HepG2 (cell line): ENCODE results near the gene CDYL. TPM values are rescaled to one million over a fixed set of nuclear protein-coding genes. Genes with fewer than 3 reads are reported as not detected.

Experiments
- ATAC-seq: fragments of 200-7000 bp; cut with Tn5 transposase; 3 replicates; pipeline ENCODE4 v1.9.1; 2020; ENCODE audit warnings: mild to moderate bottlenecking, moderate library complexity
- BruUV-seq: library from RNA; stranded (reverse); fragments of 400-500 nt; replicated peaks from 2 replicates; lab custom pipeline; 2021; lab: Mats Ljungman, UMichigan
- CTCF ChIA-PET: fragments of 300-600 bp; formaldehyde crosslinking; extraction: SDS; loops from one replicate; lab custom pipeline; 2021; ENCODE audit warnings: low total read pairs, inconsistent platforms, low intra/inter-chr PET ratio; lab: Yijun Ruan, JAX
- POLR2A ChIA-PET: fragments of 350-600 bp; sonication (Branson Sonifier 250); formaldehyde crosslinking; loops from one replicate; lab custom pipeline; 2020; ENCODE audit warnings: antibody characterized with exemption, inconsistent platforms; lab: Yijun Ruan, JAX
- DNase-seq: peaks from one replicate; pipeline ENCODE4 v3.0.0-alpha.2; 2015; ENCODE audit warnings: low spot score
- FAIRE-seq: peaks from 3 replicates; lab custom pipeline; 2011; peaks lifted over from hg19 to GRCh38; lab: Jason Lieb, UNC
- H2AFZ ChIP-seq: one replicate; pipeline ENCODE4 v1.6.1; 2011; ENCODE audit warnings: low read length, inconsistent platforms
- H3K27ac ChIP-seq: fragments of 300-600 bp; 3 replicates; pipeline ENCODE4 v1.8.0; 2011; ENCODE audit warnings: mixed run types, mild to moderate bottlenecking, mixed read lengths, low read length, inconsistent platforms; ENCODE audit not compliant: insufficient read depth; ENCODE audit errors: extremely low read length
- H3K27me3 ChIP-seq, 2 experiments: fragments of 200-600 bp in 1 of 2; 2 replicates in 1 of 2; 3 replicates in 1 of 2; pipeline versions ENCODE4 v1.6.0 to v1.8.0; 2011; ENCODE audit warnings: low read length in 2 of 2, mild to moderate bottlenecking in 2 of 2, moderate library complexity in 2 of 2, inconsistent platforms in 1 of 2; ENCODE audit not compliant: insufficient read depth in 2 of 2, control insufficient read depth in 1 of 2
- H3K36me3 ChIP-seq, 2 experiments: fragments of 200-600 bp in 1 of 2; replicated peaks in 1 of 2; 2 replicates in 1 of 2; 3 replicates in 1 of 2; pipeline versions ENCODE4 v1.5.1 to v1.8.0; 2011; ENCODE audit warnings: low read length in 2 of 2, inconsistent platforms in 1 of 2; ENCODE audit not compliant: insufficient read depth in 2 of 2, control insufficient read depth in 1 of 2
- H3K4me1 ChIP-seq: 2 replicates; pipeline ENCODE4 v1.5.1; 2012; ENCODE audit warnings: low read length, inconsistent platforms; ENCODE audit not compliant: insufficient read depth
- H3K4me2 ChIP-seq: 2 replicates; pipeline ENCODE4 v1.6.0; 2011; ENCODE audit warnings: low read depth, low read length, inconsistent platforms
- H3K4me3 ChIP-seq, 3 experiments: fragments of 200-600 bp in 1 of 3; sonication (generic), shearing (Covaris generic) in 1 of 3; replicated peaks in 1 of 3; 2 replicates each; pipeline ENCODE4 v1.5.1; 2011 to 2016; ENCODE audit warnings: low read length in 3 of 3, inconsistent platforms in 2 of 3, low read depth in 2 of 3, mild to moderate bottlenecking in 2 of 3, control low read depth in 1 of 3, mixed read lengths in 1 of 3; ENCODE audit not compliant: insufficient read depth in 1 of 3
- H3K79me2 ChIP-seq: one replicate; pipeline ENCODE4 v1.6.1; 2011; ENCODE audit warnings: low read length, inconsistent platforms; ENCODE audit not compliant: insufficient read depth
- H3K9ac ChIP-seq: 2 replicates; pipeline ENCODE4 v1.6.0; 2011; ENCODE audit warnings: mild to moderate bottlenecking, low read depth, low read length, inconsistent platforms; ENCODE audit not compliant: insufficient read depth
- H3K9me3 ChIP-seq: 2 replicates; pipeline ENCODE4 v1.5.1; 2012; ENCODE audit warnings: mild to moderate bottlenecking, low read length
- H4K20me1 ChIP-seq: 2 replicates; pipeline ENCODE4 v1.6.0; 2011; ENCODE audit warnings: inconsistent platforms, mild to moderate bottlenecking, low read length, moderate library complexity; ENCODE audit not compliant: insufficient read depth
- BRD4 ChIP-seq: sonication (generic); formaldehyde crosslinking; IDR thresholded peaks from 2 replicates; pipeline ENCODE4 v1.4.0; 2020; ENCODE audit warnings: missing genetic modification reagents
- CREB1 ChIP-seq, 2 experiments: fragments of 450-650 bp in 1 of 2; IDR thresholded peaks; 2 replicates each; pipeline ENCODE4 v1.6.1; 2016 to 2017; ENCODE audit warnings: control low read depth in 1 of 2, mild to moderate bottlenecking in 1 of 2, missing compliant biosample characterization in 1 of 2, missing genetic modification characterization in 1 of 2
- GMEB1 ChIP-seq: sonication (generic); formaldehyde crosslinking; IDR thresholded peaks from 2 replicates; pipeline ENCODE4 v1.5.1; 2020; ENCODE audit warnings: missing genetic modification reagents, mild to moderate bottlenecking, borderline replicate concordance
- HOXA9 ChIP-seq: sonication (generic); formaldehyde crosslinking; IDR thresholded peaks from 2 replicates; pipeline ENCODE4 v1.8.1; 2022; ENCODE audit warnings: missing genetic modification reagents, mild to moderate bottlenecking, moderate library complexity, borderline replicate concordance
- HOXD1 ChIP-seq: sonication (generic); formaldehyde crosslinking; IDR thresholded peaks from 2 replicates; pipeline ENCODE4 v1.5.0; 2020; ENCODE audit warnings: missing genetic modification reagents
- JARID2 ChIP-seq: sonication (generic); formaldehyde crosslinking; IDR thresholded peaks from 2 replicates; pipeline ENCODE4 v1.8.1; 2023; ENCODE audit warnings: missing genetic modification reagents, inconsistent platforms; ENCODE audit not compliant: insufficient replicate concordance
- NCOA5 ChIP-seq: sonication (generic); formaldehyde crosslinking; IDR thresholded peaks from 2 replicates; pipeline ENCODE4 v1.4.0; 2020; ENCODE audit warnings: missing genetic modification reagents
- PCBP1 ChIP-seq: fragments of 200-400 bp; formaldehyde crosslinking; IDR thresholded peaks from 2 replicates; pipeline ENCODE4 v1.6.1; 2017; ENCODE audit warnings: mild to moderate bottlenecking, low read depth, low read length, borderline replicate concordance
- SIN3A ChIP-seq: IDR thresholded peaks from 2 replicates; pipeline ENCODE4 v1.6.1; 2011; ENCODE audit warnings: low read depth, mild to moderate bottlenecking, control low read depth, low read length, borderline replicate concordance
- TARDBP ChIP-seq: sonication (generic); formaldehyde crosslinking; IDR thresholded peaks from 2 replicates; pipeline ENCODE4 v1.8.0; 2022; ENCODE audit warnings: mild to moderate bottlenecking, missing genetic modification reagents
- ZFP1 ChIP-seq: IDR thresholded peaks from 2 replicates; pipeline ENCODE4 v1.6.1; 2016
- ZFP36L2 ChIP-seq: sonication (generic); formaldehyde crosslinking; IDR thresholded peaks from 2 replicates; pipeline ENCODE4 v1.4.0; 2020; ENCODE audit warnings: missing genetic modification reagents
- ZNF20 ChIP-seq: sonication (generic); formaldehyde crosslinking; IDR thresholded peaks from 2 replicates; pipeline ENCODE4 v1.4.0; 2020; ENCODE audit warnings: mild to moderate bottlenecking, moderate library complexity, missing genetic modification reagents
- ZNF230 ChIP-seq: sonication (generic); formaldehyde crosslinking; IDR thresholded peaks from 2 replicates; pipeline ENCODE4 v1.4.0; 2020; ENCODE audit warnings: mild to moderate bottlenecking, missing genetic modification reagents
- ZNF329 ChIP-seq: sonication (generic); formaldehyde crosslinking; IDR thresholded peaks from 2 replicates; pipeline ENCODE4 v1.9.0; 2021; ENCODE audit warnings: low read depth, mild to moderate bottlenecking, missing genetic modification reagents
- ZNF382 ChIP-seq: sonication (generic); formaldehyde crosslinking; IDR thresholded peaks from 2 replicates; pipeline ENCODE4 v1.5.0; 2020; ENCODE audit warnings: missing genetic modification reagents, mild to moderate bottlenecking, borderline replicate concordance
- ZNF674 ChIP-seq: sonication (generic); formaldehyde crosslinking; IDR thresholded peaks from 2 replicates; pipeline ENCODE4 v1.5.0; 2020; ENCODE audit warnings: low read depth, mild to moderate bottlenecking, missing genetic modification reagents
- WGBS: methylation state at CpG from one replicate; pipeline ENCODE4 v1.1.6; 2017; ENCODE audit warnings: low lambda C conversion rate; 5-methylcytosine and 5-hydroxymethylcytosine counted together
- in situ Hi-C: cut with HindIII; loops from 2 replicates; pipeline ENCODE4 v1.10.0; 2017; ENCODE audit warnings: low pct_unique_long_range_greater_than_20kb; ENCODE audit not compliant: extremely low pct_ligation_motif_present
- intact Hi-C: fragments of 100-400 bp; cut with micrococcal nuclease; formaldehyde crosslinking; loops from one replicate; pipeline ENCODE4 v1.10.0; 2022; ENCODE audit not compliant: unreplicated experiment
- polyA plus RNA-seq, 8 experiments: library from polyadenylated mRNA; depleted of rRNA in 3 of 8; stranded (reverse) in 7 of 8; unstranded in 1 of 8; fragments of >200 nt; fragmentation: Illumina TruSeq in 4 of 8; extraction: Trizol in 4 of 8; gene quantifications; 2 replicates each; pipeline versions ENCODE4 v1.2.1 to v1.2.3, GENCODE V29; 2011 to 2016; ENCODE audit warnings: low read depth in 4 of 8, missing spikeins in 1 of 8, mixed read lengths in 1 of 8; ENCODE audit not compliant: insufficient read depth in 1 of 8
- total RNA-seq, 5 experiments: library from RNA; depleted of rRNA; stranded (reverse); fragments of >200 nt; fragmentation: Illumina TruSeq; extraction: Trizol; gene quantifications; 2 replicates each; pipeline ENCODE4 v1.2.3, GENCODE V29; 2016; ENCODE audit warnings: low read depth in 1 of 5

Gene CDYL
- total and polyA plus RNA-seq, 2 of the 13 experiments (the other 11 are each of a cell fraction or from before 2014, with no cell fraction given), result 22.8 to 105 TPM

- TF ChIP-seq CREB1 (IDR thresholded peaks at IDR 0.05) (no peak), CREB1 (CRISPR knock-in tag; IDR thresholded peaks at IDR 0.05) (no peak), JARID2 (CRISPR knock-in tag) (no peak), ZNF674 (CRISPR knock-in tag) (no peak), ZNF382 (CRISPR knock-in tag) (no peak), PCBP1 (no peak)
Observed at GRCh38 chr6:4848382-4849068, 72.3 kb downstream of the CDYL start (continued).

- ATAC-seq (no peak), FAIRE-seq (no peak), DNase-seq (no peak)
- Histone ChIP-seq H3K9ac (no peak overlapping the region), H2AFZ (no peak overlapping the region), H3K79me2 (peaks cover 30% of the 10 kb centered on the region), H3K4me1 (peaks cover 19% of the 10 kb centered on the region), H3K27ac (no peak overlapping the region), H3K4me2 (no peak overlapping the region), H3K27me3 (no peaks in the 10 kb centered on the region), H3K36me3 (no peaks in the 10 kb centered on the region), H4K20me1 (peaks cover 28% of the 10 kb centered on the region; the same call in 1 of the 2 replicates), H3K4me3 (no peak overlapping the region), H3K9me3 (no peaks in the 10 kb centered on the region)
- in situ Hi-C loops, result no loop called here
- TF ChIP-seq HOXA9 (CRISPR knock-in tag) (no peak), BRD4 (CRISPR knock-in tag) (no peak), ZFP1 (CRISPR knock-in tag) (no peak), NCOA5 (no peak), SIN3A (no peak), TARDBP (CRISPR knock-in tag) (no peak), ZNF230 (CRISPR knock-in tag) (no peak), ZFP36L2 (CRISPR knock-in tag) (no peak), ZNF329 (CRISPR knock-in tag) (no peak), HOXD1 (CRISPR knock-in tag) (no peak), ZNF20 (CRISPR knock-in tag) (no peak), GMEB1 (no peak)
- WGBS, result 53% methylated on average over 4 of the region's 4 CpGs
- intact Hi-C loops, result loop anchor here (5.0 kb wide), 3 partner anchors 88 to 202 kb away; no protein-coding TSS in a partner anchor
- CTCF ChIA-PET, result interaction anchor here (1.2 kb wide), 1 partner anchor 43 kb away, joined by 3 read pairs; no protein-coding TSS in a partner anchor
- POLR2A ChIA-PET, result interaction anchor here (0.7 kb wide), 1 partner anchor 72 kb away, joined by 3 read pairs; no protein-coding TSS in a partner anchor
- no TSS peak for BruUV-seq
Observed at GRCh38 chr6:4849226-4850022, 73.2 kb downstream of the CDYL start.
